Stimulated activated naive CD8-positive, alpha-beta T cell treated with anti-CD3 and anti-CD28 coated beads, Interleukin-15, Interleukin-2, amounts not matched to agents 100 ng/mL and 50 ng/mL, for 24 hours (primary cell): ENCODE data around the gene MAPK1.
"Not testable (repeated sequence)": the region's sequence is repeated elsewhere in the genome, so short reads cannot be mapped to it uniquely, and the experiment has no call there.

ENCODE experiments used
- H3K27ac Mint-ChIP-seq: one replicate; pipeline ENCODE4 v1.8.0; 2021; ENCODE audit warnings: mild to moderate bottlenecking, mixed read lengths
- H3K27me3 Mint-ChIP-seq: one replicate; pipeline ENCODE4 v1.8.0; 2021; ENCODE audit warnings: mixed read lengths
- H3K36me3 Mint-ChIP-seq: one replicate; pipeline ENCODE4 v1.8.0; 2021; ENCODE audit warnings: low read depth, mixed read lengths
- H3K4me1 Mint-ChIP-seq: one replicate; pipeline ENCODE4 v1.8.0; 2021; ENCODE audit warnings: low read depth, mixed read lengths
- H3K4me3 Mint-ChIP-seq: one replicate; pipeline ENCODE4 v1.8.0; 2021; ENCODE audit warnings: mild to moderate bottlenecking, mixed read lengths
- H3K9me3 Mint-ChIP-seq: one replicate; pipeline ENCODE4 v1.8.0; 2021; ENCODE audit warnings: mixed read lengths

Gene MAPK1

DNA sequence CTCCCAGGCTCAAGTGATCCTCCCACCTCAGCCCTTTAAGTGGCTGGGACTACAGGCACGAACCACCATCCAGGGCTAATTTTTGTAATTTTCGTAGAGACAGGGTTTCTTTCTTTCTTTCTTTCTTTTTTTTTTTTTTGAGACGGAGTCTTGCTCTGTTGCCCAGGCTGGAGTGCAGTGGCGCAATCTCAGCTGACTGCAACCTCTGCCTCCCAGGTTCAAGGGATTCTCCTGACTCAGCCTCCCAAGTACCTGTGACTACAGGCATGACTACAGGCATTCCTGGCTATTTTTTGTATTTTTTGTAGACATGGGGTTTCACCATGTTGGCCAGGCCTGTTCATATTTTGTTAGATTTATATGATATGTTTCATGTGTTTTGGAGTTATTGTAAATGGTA, 28.8 kb upstream of the MAPK1 start:
- not testable (repeated sequence) for H3K27ac Mint-ChIP-seq, H3K9me3 Mint-ChIP-seq, H3K36me3 Mint-ChIP-seq, H3K27me3 Mint-ChIP-seq, H3K4me1 Mint-ChIP-seq, H3K4me3 Mint-ChIP-seq

DNA sequence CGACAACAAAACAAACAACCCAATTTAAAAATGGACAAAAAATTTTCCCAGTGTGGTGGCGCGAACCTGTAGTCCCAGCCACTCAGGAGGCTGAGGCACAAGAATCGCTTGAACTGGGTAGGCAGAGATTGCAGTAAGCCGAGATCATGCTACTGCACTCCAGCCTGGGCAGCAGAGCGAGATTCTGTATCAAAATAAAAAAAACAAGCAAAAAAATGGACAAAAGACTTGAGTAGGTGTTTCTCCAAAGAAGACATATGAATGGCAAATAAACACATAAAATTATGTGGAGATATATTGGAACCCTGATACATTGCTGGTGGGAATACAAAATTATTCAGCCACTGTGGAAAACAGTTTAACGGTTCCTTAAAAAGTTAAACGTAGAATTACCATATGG, 27.4 kb upstream of the MAPK1 start:
- H3K27me3 Mint-ChIP-seq = no peaks in the 10 kb centered on the region
- no peaks in the 10 kb centered on the region for H3K4me1 Mint-ChIP-seq
- H3K27ac Mint-ChIP-seq = no peak overlapping the region
- no peaks in the 10 kb centered on the region for H3K36me3 Mint-ChIP-seq
- no peak overlapping the region for H3K4me3 Mint-ChIP-seq
- no peaks in the 10 kb centered on the region for H3K9me3 Mint-ChIP-seq

DNA sequence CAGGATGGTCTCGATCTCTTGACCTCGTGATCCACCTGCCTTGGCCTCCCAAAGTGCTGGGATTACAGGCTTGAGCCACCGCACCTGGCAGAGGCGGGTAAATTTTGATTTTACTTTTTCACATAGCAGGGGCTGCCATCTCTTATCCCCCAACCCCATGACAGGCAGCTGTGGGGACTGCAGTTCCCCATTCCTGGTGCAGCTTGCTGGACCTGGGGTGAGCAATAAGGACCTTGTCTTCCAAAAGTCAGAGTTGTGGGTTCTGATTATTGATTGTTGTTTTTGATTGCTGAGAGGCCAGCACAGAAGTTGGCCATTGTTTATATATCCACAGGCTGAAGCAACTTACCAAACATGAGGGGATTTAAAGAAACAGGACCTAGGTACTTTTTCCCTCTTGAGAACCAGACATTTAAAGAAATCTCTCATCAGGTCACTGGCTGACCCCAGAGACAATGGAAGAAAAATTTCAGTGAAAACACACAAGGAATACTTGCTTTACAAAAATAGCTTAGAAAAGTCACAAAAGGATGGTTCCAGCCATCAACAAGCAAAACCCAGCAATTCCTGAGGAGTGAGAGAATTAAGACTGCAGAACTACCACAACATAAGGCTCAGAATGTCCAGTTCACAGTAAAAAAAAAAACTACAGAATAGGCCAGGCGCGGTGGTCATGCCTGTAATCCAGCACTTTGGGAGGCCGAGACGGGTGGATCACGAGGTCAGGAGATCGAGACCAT, 22.0 kb upstream of the MAPK1 start:
- no peak overlapping the region for H3K4me3 Mint-ChIP-seq

DNA sequence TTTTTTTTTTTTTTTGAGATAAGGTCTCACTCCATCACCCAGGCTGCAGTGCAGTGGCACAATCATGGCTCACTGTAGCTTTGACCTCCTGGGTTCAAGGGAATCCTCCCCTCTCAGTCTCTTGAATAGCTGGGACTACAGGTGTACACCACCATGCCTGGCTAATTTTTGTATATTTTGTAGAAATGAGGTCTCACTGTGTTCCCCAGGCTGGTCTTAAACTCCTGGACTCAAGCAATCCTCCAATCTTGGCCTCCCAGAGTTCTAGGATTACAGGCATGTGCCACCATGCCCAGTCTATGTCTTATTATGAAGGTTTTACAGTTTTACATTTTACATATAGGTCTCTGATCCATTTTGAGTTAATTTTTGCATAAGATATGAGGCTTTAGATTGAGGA, 20.4 kb upstream of the MAPK1 start:
- no peaks in the 10 kb centered on the region for H3K9me3 Mint-ChIP-seq
- no peak overlapping the region for H3K27ac Mint-ChIP-seq
- H3K4me1 Mint-ChIP-seq = no peaks in the 10 kb centered on the region
- H3K36me3 Mint-ChIP-seq = no peaks in the 10 kb centered on the region
- H3K27me3 Mint-ChIP-seq = no peaks in the 10 kb centered on the region
- no peak overlapping the region for H3K4me3 Mint-ChIP-seq

More for the DNA sequence above, 22.0 kb upstream of the MAPK1 start:
- H3K27me3 Mint-ChIP-seq = no peaks in the 10 kb centered on the region
- H3K27ac Mint-ChIP-seq = no peak overlapping the region
- no peaks in the 10 kb centered on the region for H3K9me3 Mint-ChIP-seq
- H3K4me1 Mint-ChIP-seq = no peaks in the 10 kb centered on the region
- H3K36me3 Mint-ChIP-seq = no peaks in the 10 kb centered on the region

DNA sequence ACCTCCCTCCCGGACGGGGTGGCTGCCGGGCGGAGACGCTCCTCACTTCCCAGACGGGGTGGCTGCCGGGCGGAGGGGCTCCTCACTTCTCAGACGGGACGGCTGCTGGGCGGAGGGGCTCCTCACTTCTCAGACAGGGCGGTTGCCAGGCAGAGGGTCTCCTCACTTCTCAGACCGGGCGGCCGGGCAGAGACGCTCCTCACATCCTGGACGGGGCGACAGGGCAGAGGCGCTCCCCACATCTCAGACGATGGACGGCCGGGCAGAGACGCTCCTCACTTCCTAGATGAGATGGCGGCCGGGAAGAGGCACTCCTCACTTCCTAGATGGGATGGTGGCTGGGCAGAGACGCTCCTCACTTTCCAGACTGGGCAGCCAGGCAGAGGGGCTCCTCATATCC, 16.5 kb upstream of the MAPK1 start:
- not testable (repeated sequence) for H3K27me3 Mint-ChIP-seq, H3K9me3 Mint-ChIP-seq, H3K36me3 Mint-ChIP-seq, H3K27ac Mint-ChIP-seq, H3K4me3 Mint-ChIP-seq, H3K4me1 Mint-ChIP-seq

DNA sequence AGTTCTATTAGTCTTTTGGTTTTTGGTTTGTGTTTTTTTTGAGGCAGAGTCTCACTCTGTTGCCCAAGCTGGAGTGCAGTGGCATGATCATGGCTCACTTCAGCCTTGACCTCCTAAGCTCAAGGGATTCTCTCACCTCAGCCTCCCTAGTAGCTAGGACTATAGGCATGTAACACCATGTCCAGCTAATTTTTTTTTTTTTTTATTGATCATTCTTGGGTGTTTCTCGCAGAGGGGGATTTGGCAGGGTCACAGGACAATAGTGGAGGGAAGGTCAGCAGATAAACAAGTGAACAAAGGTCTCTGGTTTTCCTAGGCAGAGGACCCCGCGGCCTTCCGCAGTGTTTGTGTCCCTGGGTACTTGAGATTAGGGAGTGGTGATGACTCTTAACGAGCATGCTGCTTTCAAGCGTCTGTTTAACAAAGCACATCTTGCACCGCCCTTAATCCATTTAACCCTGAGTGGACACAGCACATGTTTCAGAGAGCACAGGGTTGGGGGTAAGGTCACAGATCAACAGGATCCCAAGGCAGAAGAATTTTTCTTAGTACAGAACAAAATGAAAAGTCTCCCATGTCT, 15.4 kb upstream of the MAPK1 start:
- not testable (repeated sequence) for H3K36me3 Mint-ChIP-seq, H3K9me3 Mint-ChIP-seq, H3K4me1 Mint-ChIP-seq, H3K4me3 Mint-ChIP-seq, H3K27me3 Mint-ChIP-seq, H3K27ac Mint-ChIP-seq

DNA sequence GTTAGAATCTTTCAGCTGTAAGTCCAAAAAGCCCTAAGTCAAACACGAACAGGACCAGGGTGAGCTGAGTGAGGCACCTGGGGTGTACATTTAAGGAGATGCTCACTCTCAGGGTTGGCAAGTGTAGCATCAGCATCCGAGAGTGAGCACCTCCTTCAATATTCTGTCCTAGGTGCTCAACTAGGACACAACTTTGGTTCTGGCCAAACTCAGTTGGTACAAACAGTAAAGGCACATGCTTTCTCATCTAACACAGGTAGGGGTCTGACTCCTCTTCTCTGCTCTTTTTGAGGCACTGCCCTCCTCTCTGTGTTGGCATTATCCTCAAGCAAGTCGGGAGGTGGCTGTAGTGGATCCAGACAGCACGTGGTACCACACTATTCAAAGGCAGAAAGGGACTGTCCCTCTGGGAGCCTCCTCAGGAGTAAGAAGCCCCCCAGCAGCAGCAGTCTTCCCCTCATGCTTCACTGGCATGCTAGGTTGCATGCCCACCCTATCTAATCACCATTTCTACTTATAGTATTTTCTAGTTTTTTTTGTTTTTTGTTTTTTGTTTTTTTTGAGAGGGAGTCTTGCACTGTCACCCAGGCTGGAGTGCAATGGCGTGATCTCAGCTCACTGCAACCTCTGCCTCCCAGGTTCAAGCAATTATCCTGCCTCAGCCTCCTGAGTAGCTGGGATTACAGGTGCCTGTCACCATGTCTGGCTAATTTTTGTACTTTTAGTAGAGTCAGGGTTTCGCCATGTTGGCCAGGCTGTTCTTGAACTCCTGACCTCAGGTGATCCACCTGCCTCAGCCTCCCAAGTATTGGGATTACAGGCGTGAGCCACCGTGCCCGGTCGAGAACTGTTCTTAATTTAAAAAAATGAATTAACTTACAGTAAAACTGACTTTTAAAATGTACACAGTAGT, 14.7 kb upstream of the MAPK1 start:
- H3K36me3 Mint-ChIP-seq = no peaks in the 10 kb centered on the region
- peaks cover 2% of the 10 kb centered on the region for H3K4me1 Mint-ChIP-seq
- H3K27ac Mint-ChIP-seq = no peak overlapping the region
- H3K9me3 Mint-ChIP-seq = no peaks in the 10 kb centered on the region
- H3K27me3 Mint-ChIP-seq = no peaks in the 10 kb centered on the region
- H3K4me3 Mint-ChIP-seq = no peak overlapping the region

DNA sequence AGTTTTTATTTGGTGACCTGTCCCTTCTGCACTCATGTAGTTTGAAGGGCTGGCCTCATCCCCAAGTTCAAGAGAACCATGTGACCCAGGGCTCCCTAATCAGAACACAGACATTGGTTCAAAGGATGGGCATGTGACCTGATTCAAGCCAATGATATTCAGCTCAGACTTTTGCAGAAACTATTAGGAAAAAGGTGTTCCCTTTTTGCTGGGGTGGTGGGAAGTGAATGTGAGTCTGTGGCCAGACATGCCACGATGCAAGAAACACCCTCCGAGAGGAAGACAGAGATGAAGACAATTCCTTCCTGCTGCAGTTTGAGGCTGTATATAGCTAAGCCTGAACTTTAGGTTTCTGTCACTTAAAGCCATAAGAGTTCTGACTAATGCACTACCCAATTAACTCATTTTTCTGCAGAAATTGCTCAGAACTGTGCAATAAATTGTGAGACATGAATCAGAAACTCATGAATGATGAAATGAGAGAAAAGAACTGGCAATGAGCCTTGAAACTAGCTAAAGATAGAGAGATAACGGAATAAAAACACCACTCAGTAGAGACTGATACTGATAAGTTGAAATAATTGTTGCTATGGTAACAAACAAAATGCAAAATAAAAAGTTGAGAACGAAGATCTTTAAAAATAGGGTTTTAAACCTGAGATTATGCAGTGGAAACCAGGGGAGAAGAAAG, 9.2 kb upstream of the MAPK1 start:
- Mint-ChIP-seq H3K9me3 (no peaks in the 10 kb centered on the region), H3K4me3 (peak overlapping the region; percentile 8), H3K27ac (peak overlapping the region; percentile 89), H3K27me3 (peaks cover 4% of the 10 kb centered on the region), H3K4me1 (peaks cover 20% of the 10 kb centered on the region), H3K36me3 (no peaks in the 10 kb centered on the region)

DNA sequence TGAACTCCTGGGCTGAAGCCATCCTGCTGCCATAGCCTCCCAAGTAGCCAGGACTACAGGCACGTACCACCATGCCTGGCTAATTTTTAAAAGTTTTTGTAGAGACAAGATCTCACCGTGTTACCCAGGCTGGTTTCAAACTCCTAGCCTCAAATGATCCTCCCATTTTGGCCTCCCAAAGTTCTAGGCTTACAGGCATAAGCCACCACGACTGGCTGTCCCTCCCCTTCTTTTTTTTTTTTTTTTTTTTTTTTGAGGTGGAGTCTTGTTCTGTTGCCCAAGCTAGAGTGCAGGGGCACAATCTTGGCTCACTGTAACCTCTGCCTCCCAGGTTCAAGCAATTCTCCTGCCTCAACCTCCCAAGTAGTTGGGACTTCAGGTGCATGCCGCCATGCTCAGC, 7.5 kb upstream of the MAPK1 start:
- peaks cover 20% of the 10 kb centered on the region for H3K4me1 Mint-ChIP-seq
- H3K4me3 Mint-ChIP-seq, H3K27me3 Mint-ChIP-seq, H3K27ac Mint-ChIP-seq, H3K9me3 Mint-ChIP-seq, H3K36me3 Mint-ChIP-seq: not testable (repeated sequence)

DNA sequence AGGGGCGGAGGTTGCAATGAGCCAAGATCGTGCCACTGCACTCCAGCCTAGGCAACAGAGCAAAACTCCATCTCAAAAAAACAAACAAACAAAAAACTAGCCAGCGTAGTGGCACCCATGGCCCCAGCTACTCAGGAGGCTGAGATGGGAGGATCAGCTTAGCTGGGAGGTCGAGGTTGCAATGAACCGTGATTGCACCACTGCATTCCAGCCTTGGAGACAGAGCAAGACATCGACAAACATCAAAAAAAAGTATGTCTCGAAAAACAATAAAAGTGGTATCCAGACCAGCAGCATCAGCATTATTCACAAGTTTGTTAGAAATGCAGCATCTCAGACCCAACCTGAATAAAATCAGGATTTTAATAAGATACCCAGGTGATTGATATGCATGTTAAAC, 6.2 kb upstream of the MAPK1 start:
- Mint-ChIP-seq H3K27ac (no peak overlapping the region), H3K27me3 (peaks cover 4% of the 10 kb centered on the region), H3K4me3 (no peak overlapping the region), H3K4me1 (peaks cover 26% of the 10 kb centered on the region), H3K36me3 (no peaks in the 10 kb centered on the region), H3K9me3 (no peaks in the 10 kb centered on the region)

DNA sequence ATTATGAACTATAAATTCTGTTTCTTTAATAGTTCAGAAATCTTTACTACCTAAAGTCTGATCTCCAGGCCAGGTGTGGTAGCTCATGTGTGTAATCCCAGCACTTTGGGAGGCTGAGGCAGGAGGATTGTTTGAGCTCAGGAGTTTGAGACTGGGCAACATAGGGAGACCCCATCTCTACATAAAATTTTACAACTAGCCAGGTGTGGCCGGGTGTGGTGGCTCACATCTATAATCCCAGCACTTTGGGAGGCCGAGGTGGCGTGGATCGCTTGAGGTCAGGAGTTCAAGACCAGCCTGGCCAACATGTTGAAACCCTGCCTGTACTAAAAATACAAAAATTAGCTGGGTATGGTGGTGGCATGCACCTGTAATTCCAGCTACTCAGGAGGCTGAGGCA, 5.3 kb upstream of the MAPK1 start:
- H3K4me1 Mint-ChIP-seq = peaks cover 35% of the 10 kb centered on the region
- H3K27me3 Mint-ChIP-seq, H3K27ac Mint-ChIP-seq, H3K4me3 Mint-ChIP-seq, H3K36me3 Mint-ChIP-seq, H3K9me3 Mint-ChIP-seq: not testable (repeated sequence)

DNA sequence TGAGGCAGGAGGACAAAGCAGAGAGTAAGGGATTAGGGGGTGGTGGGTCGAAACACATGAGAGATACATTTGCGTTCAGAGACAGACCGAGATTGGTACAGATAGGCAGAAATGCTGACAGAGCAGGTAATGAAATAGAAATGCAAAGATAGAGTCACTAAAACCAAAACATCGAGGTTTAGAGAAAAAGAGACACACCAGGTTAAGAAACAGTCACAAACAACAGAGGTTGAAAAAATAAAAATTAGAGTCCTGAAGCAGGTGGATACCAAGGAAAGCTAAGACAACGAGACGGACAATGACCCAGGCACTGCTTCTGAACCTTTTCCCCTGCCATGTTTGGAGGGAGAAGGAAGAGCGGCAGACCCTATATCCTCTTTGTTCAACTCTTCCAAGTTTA, 1.2 kb upstream of the MAPK1 start:
- Mint-ChIP-seq H3K4me3 (peak overlapping the region; percentile 77), H3K27ac (peak overlapping the region; percentile 93), H3K4me1 (peaks cover 42% of the 10 kb centered on the region), H3K36me3 (peaks cover 9% of the 10 kb centered on the region), H3K27me3 (no peaks in the 10 kb centered on the region), H3K9me3 (peaks cover 4% of the 10 kb centered on the region)

DNA sequence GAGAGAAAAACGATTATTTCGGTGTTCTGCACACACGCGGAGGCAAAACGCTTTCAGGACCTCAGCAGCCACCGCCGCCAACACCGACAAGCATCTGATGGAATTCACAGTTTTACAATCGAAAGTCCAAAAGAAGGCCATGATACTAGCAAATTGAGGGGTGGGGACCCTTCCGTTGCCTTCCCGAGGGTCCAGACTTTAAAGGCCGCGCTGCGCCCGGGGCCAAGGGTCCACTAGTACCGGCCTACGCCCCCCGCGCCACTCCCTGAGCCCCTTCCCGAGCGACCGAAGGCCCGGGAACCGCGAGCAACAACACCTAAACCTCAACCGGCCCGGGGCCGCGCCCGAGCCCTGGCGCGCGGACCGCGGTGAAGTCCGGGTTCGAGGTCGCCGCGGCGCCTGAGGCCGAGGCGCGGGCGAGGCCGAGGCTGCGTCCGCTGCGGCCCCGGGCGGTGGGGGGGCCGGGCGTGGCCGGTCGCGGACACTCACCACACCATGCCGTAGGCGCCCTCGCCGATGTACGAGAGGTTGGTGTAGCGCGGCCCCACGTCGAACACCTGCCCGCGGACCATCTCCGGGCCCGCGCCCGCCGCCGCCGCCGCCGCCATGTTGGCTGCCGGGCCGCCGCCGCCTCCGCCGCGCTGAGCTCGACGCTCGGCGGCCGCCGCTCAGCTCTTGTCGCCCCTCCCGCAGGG, 465 bp downstream of the MAPK1 start:
- peaks cover 57% of the 10 kb centered on the region for H3K4me1 Mint-ChIP-seq
- no peaks in the 10 kb centered on the region for H3K27me3 Mint-ChIP-seq
- peak overlapping the region; percentile 95 for H3K4me3 Mint-ChIP-seq
- peaks cover 17% of the 10 kb centered on the region for H3K36me3 Mint-ChIP-seq
- peaks cover 4% of the 10 kb centered on the region for H3K9me3 Mint-ChIP-seq
- peak overlapping the region; percentile 91 for H3K27ac Mint-ChIP-seq

DNA sequence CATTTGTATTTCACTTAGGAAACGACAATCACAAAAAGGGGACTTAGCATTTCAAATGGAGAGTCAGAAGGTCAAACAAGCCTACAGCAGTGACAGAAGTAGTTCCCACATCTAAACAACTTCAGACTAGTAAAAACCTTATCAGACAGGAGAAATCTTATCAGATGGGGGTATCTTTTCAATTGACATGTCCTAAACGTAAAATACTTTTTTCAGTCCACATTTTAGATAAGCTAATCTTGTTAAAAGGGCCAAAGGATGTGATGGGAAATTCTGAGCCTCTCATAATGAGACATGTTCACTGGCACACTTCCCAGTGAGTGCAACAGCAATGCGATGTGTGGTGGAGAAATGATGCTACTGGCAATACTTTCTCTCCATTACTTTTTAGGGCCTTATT, 2.4 kb downstream of the MAPK1 start:
- H3K36me3 Mint-ChIP-seq = peaks cover 17% of the 10 kb centered on the region
- H3K27me3 Mint-ChIP-seq = no peaks in the 10 kb centered on the region
- peaks cover 76% of the 10 kb centered on the region for H3K4me1 Mint-ChIP-seq
- peak overlapping the region; percentile 95 for H3K4me3 Mint-ChIP-seq
- H3K27ac Mint-ChIP-seq = peak overlapping the region; percentile 29
- peaks cover 4% of the 10 kb centered on the region for H3K9me3 Mint-ChIP-seq
